ENCODE measurements around the gene RETN. TPM values are rescaled to one million over a fixed set of nuclear protein-coding genes. Genes with fewer than 3 reads are reported as not detected.
A peak's percentile ranks its signal among the peaks of the same experiment; 100 is the strongest.

Gene RETN
- 1 to 10 TPM in 3 of 4 donors, under 1 TPM in 1; 0.54 to 3.0 (median 1.6) TPM for polyA plus RNA-seq (ENCODE audit: insufficient read length in 4 of 4)

DNA sequence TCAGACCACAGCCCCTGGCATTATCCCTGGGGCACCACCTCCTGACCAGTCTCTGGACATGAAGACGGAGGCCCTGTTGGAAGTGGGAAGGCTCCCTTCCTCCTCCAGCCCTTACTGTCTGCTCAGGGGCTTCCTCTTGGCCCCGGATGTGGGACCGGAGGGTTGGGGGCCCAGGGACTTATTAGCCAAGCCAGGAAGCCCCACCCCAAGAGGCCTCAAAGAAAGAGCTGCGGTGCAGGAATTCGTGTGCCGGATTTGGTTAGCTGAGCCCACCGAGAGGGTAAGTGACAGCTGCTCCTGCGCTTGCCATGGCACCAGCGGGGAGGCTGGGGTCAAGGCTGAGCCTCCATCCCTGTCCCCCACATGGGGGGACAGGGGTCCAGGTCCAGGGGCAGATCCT lies at the start of gene RETN:
Gene RETN, plus strand, starts transcription at position 208 of the 400 bp plus-strand sequence. CDS start 278 bp downstream, outside the sequence.
- DNase-seq (ENCODE audit: low read depth in 4 of 4, low spot score in 3 of 4): no peak

GRCh38 chr19:7619671-7620441 lies 49.0 kb upstream of the RETN start:
- DNase-seq (ENCODE audit: low read depth in 4 of 4, low spot score in 3 of 4): no peak

GRCh38 chr19:7620442-7621412 lies 48.1 kb upstream of the RETN start:
- no peak for DNase-seq (ENCODE audit: low read depth in 4 of 4, low spot score in 3 of 4)

- no peak for DNase-seq (ENCODE audit: low read depth in 4 of 4, low spot score in 3 of 4)
Observed at GRCh38 chr19:7622933-7623685, 45.7 kb upstream of the RETN start.

GRCh38 chr19:7623725-7624603 lies 44.9 kb upstream of the RETN start:
- no peak for DNase-seq (ENCODE audit: low read depth in 4 of 4, low spot score in 3 of 4)

DNA sequence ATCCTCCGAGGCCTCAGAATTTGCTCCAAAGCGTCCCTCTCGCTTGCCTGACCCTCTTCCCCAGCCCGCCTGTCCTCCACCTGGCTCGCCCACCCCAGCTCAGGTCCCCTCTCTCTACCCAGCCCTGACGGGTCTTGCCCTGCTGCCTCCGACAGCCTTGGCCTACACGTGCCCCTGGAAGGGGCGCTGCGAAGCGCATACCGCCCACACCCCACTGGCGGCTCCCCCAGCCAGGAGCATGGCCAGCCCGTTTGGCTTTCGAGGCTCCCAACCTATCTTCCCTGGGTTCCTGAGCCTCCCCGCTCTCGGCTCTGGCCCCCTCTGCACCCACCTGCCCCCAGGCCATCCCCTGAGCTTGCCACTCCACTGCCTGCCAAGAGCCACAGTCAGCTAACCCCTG lies 44.0 kb upstream of the RETN start:
- no peak for DNase-seq (ENCODE audit: low read depth in 4 of 4, low spot score in 3 of 4)

DNA sequence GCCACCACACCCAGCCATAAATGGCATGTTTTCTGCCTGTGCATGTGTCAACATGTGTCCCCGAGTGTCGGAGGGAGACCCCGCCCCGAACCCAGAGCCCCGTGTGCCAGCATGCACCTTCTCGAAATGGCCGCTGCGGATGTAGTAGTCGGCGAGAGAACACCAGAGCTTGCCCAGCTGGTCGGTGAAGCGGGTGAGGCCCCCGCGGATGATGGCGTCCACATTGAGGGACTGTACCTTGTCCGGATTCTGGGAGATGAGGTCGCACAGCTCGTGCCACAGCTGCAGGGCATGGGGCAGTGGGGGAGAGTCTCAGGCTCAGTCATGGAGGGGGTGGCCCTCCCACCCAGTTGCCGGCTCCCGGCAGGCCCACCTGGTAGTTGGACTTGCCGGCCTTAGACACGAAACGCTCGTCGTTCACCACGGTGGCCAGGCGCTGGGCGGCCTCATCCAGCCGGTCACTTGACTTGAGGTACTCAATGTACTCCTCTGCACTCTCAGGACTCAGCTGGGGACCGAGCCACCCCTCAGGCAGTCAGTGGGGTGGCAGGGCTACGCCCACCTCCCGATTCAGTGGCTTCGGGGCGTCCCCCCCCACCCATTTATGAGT lies 43.0 kb upstream of the RETN start:
- DNase-seq (ENCODE audit: low read depth in 4 of 4, low spot score in 3 of 4): no peak

GRCh38 chr19:7627166-7627565 lies 41.7 kb upstream of the RETN start:
- DNase-seq (ENCODE audit: low read depth in 4 of 4, low spot score in 3 of 4): no peak

GRCh38 chr19:7628589-7629311 lies 40.1 kb upstream of the RETN start:
- no peak for DNase-seq (ENCODE audit: low read depth in 4 of 4, low spot score in 3 of 4)

GRCh38 chr19:7629347-7630054 lies 39.3 kb upstream of the RETN start, which contains the start of the genes PET100 and XAB2:
Gene PET100, plus strand, starts transcription at chr19:7629793. Its CDS starts 41 bp downstream, at chr19:7629834.
Gene XAB2, minus strand, starts transcription at chr19:7629545. Its CDS starts 18 bp downstream, at chr19:7629527.
- peak; percentile 95 to 98 (median 98) for DNase-seq (ENCODE audit: low read depth in 4 of 4, low spot score in 3 of 4)

GRCh38 chr19:7631577-7631976 lies 37.3 kb upstream of the RETN start:
- DNase-seq (ENCODE audit: low read depth in 4 of 4, low spot score in 3 of 4): no peak

DNA sequence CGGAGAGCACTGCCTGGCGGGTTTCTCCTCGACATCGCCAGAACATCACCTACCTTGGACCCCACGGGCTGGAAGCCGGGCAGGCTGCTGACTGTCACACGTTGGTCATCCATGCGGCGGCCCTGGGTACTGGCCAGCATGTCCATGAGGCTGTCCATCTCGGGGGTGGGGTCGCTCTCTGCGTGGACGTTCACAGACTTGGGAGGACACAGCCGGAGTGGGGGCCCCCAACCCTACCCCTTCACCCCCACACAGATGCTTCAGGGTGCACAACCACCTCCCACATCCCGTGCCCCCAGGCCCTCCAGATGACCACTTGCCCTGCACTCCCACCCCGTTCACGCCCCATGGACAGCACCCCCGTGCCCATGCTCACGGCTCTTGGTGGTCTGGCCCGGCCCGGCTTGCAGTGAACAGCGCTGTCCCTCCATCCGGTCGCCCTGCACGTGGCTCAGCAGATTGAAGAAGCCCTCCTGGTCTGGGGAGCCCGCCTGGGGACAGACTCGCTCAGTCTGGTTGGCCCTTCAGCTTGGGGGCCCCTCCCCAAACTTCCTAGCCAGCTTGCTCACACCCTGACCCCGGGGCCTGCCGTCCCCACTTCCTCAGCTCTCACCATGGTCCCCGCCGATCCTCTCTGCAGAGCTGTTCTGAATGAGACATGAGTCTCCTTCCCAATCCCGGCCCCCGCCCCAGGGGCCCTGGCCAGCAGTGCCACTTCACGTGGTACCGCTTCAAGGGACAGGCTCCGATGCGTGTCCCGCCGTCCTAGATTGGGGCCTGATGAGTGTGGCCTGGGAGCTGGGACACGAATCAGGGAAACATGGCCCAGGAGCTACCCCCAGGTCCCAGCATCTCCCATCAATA lies 36.3 kb upstream of the RETN start:
- no peak for DNase-seq (ENCODE audit: low read depth in 4 of 4, low spot score in 3 of 4)

- no peak for DNase-seq (ENCODE audit: low read depth in 4 of 4, low spot score in 3 of 4)
Observed at GRCh38 chr19:7633698-7634097, 35.2 kb upstream of the RETN start, which contains the start of gene PCP2. Gene PCP2, minus strand, starts transcription at chr19:7633719. Its CDS starts 262 bp downstream, at chr19:7633457.

GRCh38 chr19:7635670-7636069 lies 33.2 kb upstream of the RETN start:
- no peak for DNase-seq (ENCODE audit: low read depth in 4 of 4, low spot score in 3 of 4)

GRCh38 chr19:7636317-7636690 lies 32.5 kb upstream of the RETN start:
- no peak for DNase-seq (ENCODE audit: low read depth in 4 of 4, low spot score in 3 of 4)

GRCh38 chr19:7636691-7637373 lies 32.0 kb upstream of the RETN start, which contains the start of gene STXBP2:
Gene STXBP2, plus strand, starts transcription at chr19:7637110. Its CDS starts 40 bp downstream, at chr19:7637150.
- peak in 3 of 4 donors; percentile 36 to 47 (median 44) for DNase-seq (ENCODE audit: low read depth in 4 of 4, low spot score in 3 of 4)
